Mesothelial cell of epicardium (in vitro differentiated cells): ENCODE results near the gene PALD1. TPM values are rescaled to one million over a fixed set of nuclear protein-coding genes. Genes with fewer than 3 reads are reported as not detected.

Experiments used
- DNase-seq, 2 experiments: peaks; one replicate each; pipeline ENCODE4 v3.0.0; 2021; ENCODE audit warnings: low spot score in 2 of 2; ENCODE audit not compliant: unreplicated experiment in 2 of 2
- H3K27ac Mint-ChIP-seq: 2 replicates; pipeline ENCODE4 v1.8.0; 2021; ENCODE audit warnings: mixed read lengths
- H3K27me3 Mint-ChIP-seq: 2 replicates; pipeline ENCODE4 v1.8.0; 2021; ENCODE audit warnings: low read depth, mixed read lengths
- H3K36me3 Mint-ChIP-seq: 2 replicates; pipeline ENCODE4 v1.8.0; 2021; ENCODE audit warnings: mixed read lengths
- H3K4me1 Mint-ChIP-seq: 2 replicates; pipeline ENCODE4 v1.8.0; 2021; ENCODE audit warnings: mixed read lengths
- H3K4me3 Mint-ChIP-seq: 2 replicates; pipeline ENCODE4 v1.8.0; 2021; ENCODE audit warnings: mild to moderate bottlenecking, moderate library complexity, mixed read lengths
- H3K9me3 Mint-ChIP-seq: 2 replicates; pipeline ENCODE4 v1.8.0; 2021; ENCODE audit warnings: mixed read lengths
- total RNA-seq: library from RNA; stranded (reverse); gene quantifications from 3 replicates; pipeline ENCODE4 v1.2.1, GENCODE V29; 2021
- TF ChIP-seq, protein P1 (sequence below): fragments of 200-600 bp; sonication (generic); IDR thresholded peaks from one replicate; pipeline ENCODE4 v1.5.0; 2021; ENCODE audit warnings: antibody characterized with exemption; ENCODE audit not compliant: unreplicated experiment

The PALD1 gene
- total RNA-seq, 1 donor from 2014 or later: 4.9 TPM

DNA sequence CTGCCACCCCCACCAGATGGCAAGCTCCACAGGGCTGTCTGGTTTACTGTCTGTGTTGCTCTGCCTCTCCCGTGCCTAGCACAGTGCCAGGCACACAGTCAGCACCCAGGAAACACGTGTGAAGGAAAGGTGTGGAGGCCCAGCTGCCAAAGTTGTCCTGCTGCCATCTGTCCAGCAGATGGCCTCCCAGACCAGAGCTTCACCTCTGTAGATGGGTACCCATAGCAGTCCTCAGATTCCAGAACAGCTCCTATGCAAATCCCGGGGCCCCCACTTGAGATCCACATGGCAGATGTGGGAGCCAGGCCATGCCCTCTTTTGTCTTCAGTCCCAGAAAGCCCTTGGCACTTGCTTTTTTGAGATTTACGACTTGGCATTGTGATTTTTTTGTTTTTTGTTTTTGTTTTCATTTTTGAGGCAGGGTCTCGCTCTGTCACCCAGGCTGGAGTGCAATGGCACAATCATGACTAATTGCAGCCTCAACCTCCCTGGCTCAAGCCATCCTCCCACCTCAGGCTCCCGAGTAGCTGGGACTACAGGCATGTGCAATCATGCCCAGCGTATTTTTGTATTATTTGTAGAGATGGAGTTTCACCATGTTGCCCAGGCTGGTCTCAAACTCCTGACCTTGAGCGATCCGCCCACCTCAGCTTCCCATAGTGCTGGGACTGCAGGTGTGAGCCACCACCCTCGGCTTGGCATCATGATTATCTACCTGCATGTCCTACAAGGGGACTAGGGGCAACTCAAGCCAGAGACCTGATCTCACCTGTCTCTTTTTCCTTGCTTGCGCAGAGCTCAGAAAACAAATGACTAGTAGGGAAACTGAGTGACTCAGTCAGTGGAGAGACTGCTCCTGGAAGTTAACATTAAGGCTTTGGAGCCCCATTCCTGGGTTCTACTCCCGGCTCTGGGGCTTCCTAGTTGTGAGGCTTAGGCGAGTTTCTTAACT, 16.9 kb upstream of the PALD1 start:
- TF ChIP-seq, protein P1, sequence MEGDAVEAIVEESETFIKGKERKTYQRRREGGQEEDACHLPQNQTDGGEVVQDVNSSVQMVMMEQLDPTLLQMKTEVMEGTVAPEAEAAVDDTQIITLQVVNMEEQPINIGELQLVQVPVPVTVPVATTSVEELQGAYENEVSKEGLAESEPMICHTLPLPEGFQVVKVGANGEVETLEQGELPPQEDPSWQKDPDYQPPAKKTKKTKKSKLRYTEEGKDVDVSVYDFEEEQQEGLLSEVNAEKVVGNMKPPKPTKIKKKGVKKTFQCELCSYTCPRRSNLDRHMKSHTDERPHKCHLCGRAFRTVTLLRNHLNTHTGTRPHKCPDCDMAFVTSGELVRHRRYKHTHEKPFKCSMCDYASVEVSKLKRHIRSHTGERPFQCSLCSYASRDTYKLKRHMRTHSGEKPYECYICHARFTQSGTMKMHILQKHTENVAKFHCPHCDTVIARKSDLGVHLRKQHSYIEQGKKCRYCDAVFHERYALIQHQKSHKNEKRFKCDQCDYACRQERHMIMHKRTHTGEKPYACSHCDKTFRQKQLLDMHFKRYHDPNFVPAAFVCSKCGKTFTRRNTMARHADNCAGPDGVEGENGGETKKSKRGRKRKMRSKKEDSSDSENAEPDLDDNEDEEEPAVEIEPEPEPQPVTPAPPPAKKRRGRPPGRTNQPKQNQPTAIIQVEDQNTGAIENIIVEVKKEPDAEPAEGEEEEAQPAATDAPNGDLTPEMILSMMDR: peak; percentile 58
- Mint-ChIP-seq H3K4me1 (peaks cover 7% of the 10 kb centered on the region), H3K9me3 (no peaks in the 10 kb centered on the region), H3K27me3 (peaks cover 42% of the 10 kb centered on the region), H3K36me3 (no peaks in the 10 kb centered on the region), H3K4me3 (no peak overlapping the region), H3K27ac (no peak overlapping the region)
- DNase-seq: no peak

DNA sequence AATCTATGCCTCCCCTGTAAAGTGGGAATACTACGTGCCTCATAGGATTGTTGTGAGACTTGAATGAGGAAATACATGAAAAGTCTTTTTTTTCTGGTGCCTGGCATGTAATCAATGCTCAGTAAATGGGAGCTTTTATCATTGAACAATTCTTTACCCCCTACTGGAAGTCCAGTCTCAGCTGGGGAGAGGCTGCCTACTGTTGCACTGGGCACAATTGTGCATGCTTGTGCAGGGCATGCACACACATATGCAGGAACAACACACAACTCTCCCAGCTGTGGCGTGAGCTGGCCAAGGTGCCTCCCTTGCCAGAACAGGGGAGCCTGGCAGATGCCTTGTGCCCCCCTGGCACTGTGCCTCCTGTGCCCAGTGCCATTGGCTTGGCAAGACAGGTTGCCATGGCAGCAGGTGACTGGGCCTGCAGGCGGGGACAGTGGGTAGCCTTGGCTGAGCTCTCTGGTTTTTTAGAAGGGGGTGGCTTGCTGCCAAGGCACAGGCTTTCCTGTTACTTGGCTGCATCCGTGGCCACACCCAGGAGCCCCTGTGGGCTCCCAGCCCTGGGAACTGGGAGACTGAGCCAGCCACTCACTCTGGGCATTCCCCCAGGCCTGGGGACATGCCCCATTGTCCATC, 16.1 kb upstream of the PALD1 start:
- H3K27ac Mint-ChIP-seq: no peak overlapping the region
- no peak for DNase-seq
- no peaks in the 10 kb centered on the region for H3K9me3 Mint-ChIP-seq

DNA sequence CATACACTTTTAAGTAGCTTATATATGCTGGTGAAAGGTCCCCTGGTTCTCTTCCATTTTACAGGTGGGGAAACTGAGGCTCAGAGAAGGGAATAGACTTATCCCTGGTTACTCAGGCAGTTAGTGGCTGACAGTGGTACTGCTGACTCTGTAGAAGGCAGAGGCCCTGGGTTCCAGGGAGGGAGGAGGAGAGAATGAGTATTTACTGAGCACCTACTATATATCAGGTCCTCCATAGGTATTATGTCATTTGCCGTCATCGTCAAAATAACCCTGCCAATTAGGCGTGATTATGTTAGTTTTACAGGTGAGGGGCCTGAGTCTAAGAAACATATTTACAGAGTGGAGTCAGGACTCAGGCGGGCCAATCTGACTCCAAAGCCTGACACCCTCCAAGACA, 13.3 kb upstream of the PALD1 start:
- TF ChIP-seq, protein P1: no peak
- Mint-ChIP-seq H3K4me3 (no peak overlapping the region), H3K27me3 (peaks cover 13% of the 10 kb centered on the region)

More for the DNA sequence above, 16.1 kb upstream of the PALD1 start:
- Mint-ChIP-seq H3K4me3 (no peak overlapping the region), H3K36me3 (no peaks in the 10 kb centered on the region), H3K27me3 (peaks cover 37% of the 10 kb centered on the region), H3K4me1 (peaks cover 7% of the 10 kb centered on the region)
- TF ChIP-seq, protein P1: no peak

DNA sequence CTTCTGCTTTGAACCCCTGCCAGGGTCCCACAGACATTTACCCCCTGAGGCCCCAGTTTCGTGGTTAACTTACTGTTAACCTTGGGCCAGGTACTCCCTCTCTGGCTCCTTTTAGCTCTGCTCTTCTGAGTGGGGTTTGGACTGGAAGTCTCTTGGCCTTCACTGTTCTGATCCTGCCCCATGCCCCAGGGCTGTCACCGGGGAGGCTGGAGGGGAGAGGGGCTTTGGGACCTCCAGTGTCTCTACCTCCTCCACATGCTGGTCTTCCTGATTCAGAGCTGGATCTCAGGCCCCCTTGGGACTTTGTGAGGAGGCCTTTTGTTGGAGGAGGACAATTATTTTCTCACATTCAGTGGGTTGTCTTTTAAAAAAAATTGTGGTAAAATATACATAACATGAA, 12.7 kb upstream of the PALD1 start:
- Mint-ChIP-seq H3K9me3 (no peaks in the 10 kb centered on the region), H3K4me3 (no peak overlapping the region), H3K27me3 (peaks cover 10% of the 10 kb centered on the region), H3K4me1 (no peaks in the 10 kb centered on the region), H3K27ac (no peak overlapping the region), H3K36me3 (no peaks in the 10 kb centered on the region)
- TF ChIP-seq, protein P1: no peak
- DNase-seq: no peak

More for the DNA sequence above, 13.3 kb upstream of the PALD1 start:
- no peak for DNase-seq
- H3K27ac Mint-ChIP-seq: no peak overlapping the region
- no peaks in the 10 kb centered on the region for H3K9me3 Mint-ChIP-seq
- H3K4me1 Mint-ChIP-seq: no peaks in the 10 kb centered on the region
- no peaks in the 10 kb centered on the region for H3K36me3 Mint-ChIP-seq

DNA sequence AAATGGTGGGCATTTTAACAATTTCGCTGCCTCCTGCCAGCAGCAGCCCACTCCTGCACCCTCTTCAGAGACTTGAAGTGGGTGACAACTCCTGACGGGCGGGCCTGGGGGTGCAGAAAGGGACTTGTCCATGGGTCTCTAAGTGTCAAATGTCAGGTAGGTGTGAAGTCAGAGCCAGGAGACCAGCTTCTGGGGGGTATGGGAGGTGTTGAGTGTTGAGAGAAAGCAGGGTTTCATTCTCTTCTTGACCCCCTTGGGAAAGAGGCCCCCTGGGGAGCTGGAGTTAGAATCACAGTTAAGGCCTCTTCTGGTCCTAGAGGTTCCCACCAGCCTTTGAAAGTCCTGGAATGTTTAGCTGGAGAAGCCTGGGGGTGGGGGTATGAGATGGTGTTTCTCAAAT, 11.6 kb upstream of the PALD1 start:
- Mint-ChIP-seq H3K27me3 (peaks cover 8% of the 10 kb centered on the region), H3K4me3 (no peak overlapping the region), H3K4me1 (no peaks in the 10 kb centered on the region), H3K27ac (no peak overlapping the region), H3K36me3 (no peaks in the 10 kb centered on the region), H3K9me3 (no peaks in the 10 kb centered on the region)
- no peak for DNase-seq
- TF ChIP-seq, protein P1: no peak
